Liver (tissue), 9 donors: ENCODE measurements around the gene RUBCN. TPM values are rescaled to one million over a fixed set of nuclear protein-coding genes. Genes with fewer than 3 reads are reported as not detected.
"Not testable (repeated sequence)": the region's sequence is repeated elsewhere in the genome, so short reads cannot be mapped to it uniquely, and the experiment has no call there.

Source experiments
- DNase-seq: peaks from one replicate; pipeline ENCODE4 v3.0.0-alpha.2; 2017; ENCODE audit warnings: low spot score
- H3K27ac ChIP-seq, 2 donors: one replicate each; pipeline ENCODE4 v1.7.0; 2013; ENCODE audit warnings: inconsistent platforms in 2 of 2, low read length in 2 of 2, control low read depth in 1 of 2, low read depth in 1 of 2, mild to moderate bottlenecking in 1 of 2
- H3K27me3 ChIP-seq, 4 donors: one replicate each; pipeline versions ENCODE4 v1.6.1 to v1.7.0; 2013; ENCODE audit warnings: low read length in 3 of 4, inconsistent platforms in 1 of 4, mild to moderate bottlenecking in 1 of 4, moderate library complexity in 1 of 4; ENCODE audit not compliant: control insufficient read depth in 4 of 4, insufficient read depth in 4 of 4
- H3K36me3 ChIP-seq, 4 donors: one replicate each; pipeline versions ENCODE4 v1.6.1 to v1.7.0; 2013; ENCODE audit warnings: low read length in 3 of 4, mild to moderate bottlenecking in 3 of 4, low read depth in 1 of 4, moderate library complexity in 1 of 4; ENCODE audit not compliant: control insufficient read depth in 4 of 4, insufficient read depth in 3 of 4
- H3K4me1 ChIP-seq, 4 donors: one replicate each; pipeline versions ENCODE4 v1.6.1 to v1.7.0; 2013; ENCODE audit warnings: low read length in 3 of 4, mild to moderate bottlenecking in 3 of 4, moderate library complexity in 1 of 4; ENCODE audit not compliant: control insufficient read depth in 4 of 4, insufficient read depth in 4 of 4
- H3K4me3 ChIP-seq, 3 donors: one replicate each; pipeline versions ENCODE4 v1.6.1 to v1.7.0; 2013; ENCODE audit warnings: low read length in 3 of 3, control low read depth in 1 of 3, low read depth in 1 of 3, mild to moderate bottlenecking in 1 of 3
- H3K9ac ChIP-seq, 2 donors: one replicate each; pipeline ENCODE4 v1.7.0; 2013; ENCODE audit warnings: low read length in 2 of 2, mild to moderate bottlenecking in 2 of 2, moderate library complexity in 2 of 2, control low read depth in 1 of 2, low read depth in 1 of 2
- H3K9me3 ChIP-seq, 4 donors: one replicate each; pipeline versions ENCODE4 v1.6.1 to v1.7.0; 2013; ENCODE audit warnings: low read length in 3 of 4; ENCODE audit not compliant: control insufficient read depth in 4 of 4
- FOXA1 ChIP-seq: IDR thresholded peaks from 2 replicates; pipeline ENCODE4 v1.6.1; 2016; ENCODE audit warnings: antibody characterized with exemption
- FOXA2 ChIP-seq: IDR thresholded peaks from 2 replicates; pipeline ENCODE4 v1.6.1; 2016; ENCODE audit warnings: antibody characterized with exemption
- GABPA ChIP-seq, 2 donors: IDR thresholded peaks in 1 of 2; conservative IDR thresholded peaks in 1 of 2; 2 replicates each; pipeline ENCODE4 v1.6.1; 2016; ENCODE audit warnings: antibody characterized with exemption in 2 of 2, mild to moderate bottlenecking in 1 of 2, moderate library complexity in 1 of 2
- HNF4A ChIP-seq, 2 donors: conservative IDR thresholded peaks; 2 replicates each; pipeline ENCODE4 v1.6.1; 2016; ENCODE audit warnings: antibody characterized with exemption in 2 of 2, mild to moderate bottlenecking in 2 of 2
- HNF4G ChIP-seq: IDR thresholded peaks from 2 replicates; pipeline ENCODE4 v1.6.1; 2016; ENCODE audit warnings: antibody characterized with exemption
- JUND ChIP-seq, 2 donors: IDR thresholded peaks; 2 replicates each; pipeline ENCODE4 v1.6.1; 2016; ENCODE audit warnings: antibody characterized with exemption in 2 of 2
- NR2F2 ChIP-seq: IDR thresholded peaks from 2 replicates; pipeline ENCODE4 v1.6.1; 2016; ENCODE audit warnings: antibody characterized with exemption
- RAD21 ChIP-seq, 2 donors: IDR thresholded peaks; 2 replicates each; pipeline ENCODE4 v1.6.1; 2016; ENCODE audit warnings: antibody characterized with exemption in 2 of 2, mild to moderate bottlenecking in 2 of 2
- SP1 ChIP-seq: IDR thresholded peaks from 2 replicates; pipeline ENCODE4 v1.6.1; 2018; ENCODE audit warnings: antibody characterized with exemption, mild to moderate bottlenecking
- TAF1 ChIP-seq: conservative IDR thresholded peaks from 2 replicates; pipeline ENCODE4 v1.6.1; 2016; ENCODE audit warnings: antibody characterized with exemption, mild to moderate bottlenecking
- YY1 ChIP-seq: IDR thresholded peaks from 2 replicates; pipeline ENCODE4 v1.6.1; 2016; ENCODE audit warnings: antibody characterized with exemption, mild to moderate bottlenecking
- WGBS: extraction: QIAGEN DNeasy Blood & Tissue Kit; methylation state at CpG from one replicate; pipeline ENCODE4 v1.1.7; 2013; 5-methylcytosine and 5-hydroxymethylcytosine counted together
- polyA plus RNA-seq, 2 donors: library from polyadenylated mRNA; stranded (reverse) in 1 of 2; unstranded in 1 of 2; fragments of 200-250 nt in 1 of 2; fragments of >200 nt in 1 of 2; fragmentation: Nextera tagmentation in 1 of 2; extraction: Ambion mirVana in 1 of 2; gene quantifications; one replicate each; pipeline versions ENCODE4 v1.2.1 to v1.2.3, GENCODE V29; 2013 to 2015
- total RNA-seq, 2 donors: library from RNA; depleted of rRNA; stranded (reverse); fragments of >200 nt; gene quantifications; one replicate each; pipeline ENCODE4 v1.2.3, GENCODE V29; 2014
- TF ChIP-seq, protein P1 (sequence below): IDR thresholded peaks from 2 replicates; pipeline ENCODE4 v1.6.1; 2016; ENCODE audit warnings: antibody characterized with exemption, mild to moderate bottlenecking
- TF ChIP-seq, protein P2 (sequence below): fragments of 150-350 bp; IDR thresholded peaks from 2 replicates; pipeline ENCODE4 v1.5.1; 2017; ENCODE audit warnings: improper control_type of control experiment, low read depth, low read length; ENCODE audit not compliant: missing input control
- TF ChIP-seq, protein P3 (sequence below): IDR thresholded peaks from 2 replicates; pipeline ENCODE4 v1.6.1; 2016; ENCODE audit warnings: antibody characterized with exemption
- TF ChIP-seq, protein P4 (sequence below): IDR thresholded peaks from 2 replicates; pipeline ENCODE4 v1.6.1; 2016; ENCODE audit warnings: antibody characterized with exemption
- TF ChIP-seq, protein P5 (sequence below): IDR thresholded peaks from 2 replicates; pipeline ENCODE4 v1.6.1; 2016; ENCODE audit warnings: antibody characterized with exemption
- donor health status: healthy.
- donor health status: healthy.
- donor health status: healthy.
- donor health status: healthy.
- donor health status: healthy.

Gene RUBCN
- total and polyA plus RNA-seq, 4 donors: 4.1 to 7.0 (median 4.7) TPM

DNA sequence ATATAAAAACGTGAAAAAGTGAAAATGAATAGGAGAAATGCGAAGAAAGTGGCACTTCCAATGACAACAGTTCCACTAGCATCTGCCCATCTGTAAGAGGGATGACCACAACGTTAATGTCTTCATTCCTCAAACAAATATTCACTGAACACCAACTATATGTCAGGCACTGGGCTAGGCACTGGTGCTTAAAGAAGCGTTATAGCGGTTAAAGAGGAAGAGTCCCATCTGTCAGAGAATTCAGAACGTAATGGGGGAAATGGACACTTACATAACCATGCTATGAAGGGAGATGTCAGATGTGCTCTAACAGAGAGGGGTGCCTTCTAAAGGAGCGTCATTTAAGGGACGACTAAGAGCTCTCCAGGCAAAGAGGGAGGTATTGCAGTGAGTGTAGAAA lies 8.2 kb downstream of the RUBCN start:
- no peak overlapping the region for H3K4me3 ChIP-seq
- TF ChIP-seq FOXA2 (no peak), JUND (IDR thresholded peaks at IDR 0.05) (no peak), TAF1 (no peak), SP1 (no peak), GABPA (IDR thresholded peaks at IDR 0.05 in 1 of 2, conservative IDR thresholded peaks at IDR 0.05 in 1 of 2) (no peak), HNF4A (conservative IDR thresholded peaks at IDR 0.05) (no peak)
- TF ChIP-seq, protein P1, sequence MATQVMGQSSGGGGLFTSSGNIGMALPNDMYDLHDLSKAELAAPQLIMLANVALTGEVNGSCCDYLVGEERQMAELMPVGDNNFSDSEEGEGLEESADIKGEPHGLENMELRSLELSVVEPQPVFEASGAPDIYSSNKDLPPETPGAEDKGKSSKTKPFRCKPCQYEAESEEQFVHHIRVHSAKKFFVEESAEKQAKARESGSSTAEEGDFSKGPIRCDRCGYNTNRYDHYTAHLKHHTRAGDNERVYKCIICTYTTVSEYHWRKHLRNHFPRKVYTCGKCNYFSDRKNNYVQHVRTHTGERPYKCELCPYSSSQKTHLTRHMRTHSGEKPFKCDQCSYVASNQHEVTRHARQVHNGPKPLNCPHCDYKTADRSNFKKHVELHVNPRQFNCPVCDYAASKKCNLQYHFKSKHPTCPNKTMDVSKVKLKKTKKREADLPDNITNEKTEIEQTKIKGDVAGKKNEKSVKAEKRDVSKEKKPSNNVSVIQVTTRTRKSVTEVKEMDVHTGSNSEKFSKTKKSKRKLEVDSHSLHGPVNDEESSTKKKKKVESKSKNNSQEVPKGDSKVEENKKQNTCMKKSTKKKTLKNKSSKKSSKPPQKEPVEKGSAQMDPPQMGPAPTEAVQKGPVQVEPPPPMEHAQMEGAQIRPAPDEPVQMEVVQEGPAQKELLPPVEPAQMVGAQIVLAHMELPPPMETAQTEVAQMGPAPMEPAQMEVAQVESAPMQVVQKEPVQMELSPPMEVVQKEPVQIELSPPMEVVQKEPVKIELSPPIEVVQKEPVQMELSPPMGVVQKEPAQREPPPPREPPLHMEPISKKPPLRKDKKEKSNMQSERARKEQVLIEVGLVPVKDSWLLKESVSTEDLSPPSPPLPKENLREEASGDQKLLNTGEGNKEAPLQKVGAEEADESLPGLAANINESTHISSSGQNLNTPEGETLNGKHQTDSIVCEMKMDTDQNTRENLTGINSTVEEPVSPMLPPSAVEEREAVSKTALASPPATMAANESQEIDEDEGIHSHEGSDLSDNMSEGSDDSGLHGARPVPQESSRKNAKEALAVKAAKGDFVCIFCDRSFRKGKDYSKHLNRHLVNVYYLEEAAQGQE: no peak
- TF ChIP-seq, protein P2, sequence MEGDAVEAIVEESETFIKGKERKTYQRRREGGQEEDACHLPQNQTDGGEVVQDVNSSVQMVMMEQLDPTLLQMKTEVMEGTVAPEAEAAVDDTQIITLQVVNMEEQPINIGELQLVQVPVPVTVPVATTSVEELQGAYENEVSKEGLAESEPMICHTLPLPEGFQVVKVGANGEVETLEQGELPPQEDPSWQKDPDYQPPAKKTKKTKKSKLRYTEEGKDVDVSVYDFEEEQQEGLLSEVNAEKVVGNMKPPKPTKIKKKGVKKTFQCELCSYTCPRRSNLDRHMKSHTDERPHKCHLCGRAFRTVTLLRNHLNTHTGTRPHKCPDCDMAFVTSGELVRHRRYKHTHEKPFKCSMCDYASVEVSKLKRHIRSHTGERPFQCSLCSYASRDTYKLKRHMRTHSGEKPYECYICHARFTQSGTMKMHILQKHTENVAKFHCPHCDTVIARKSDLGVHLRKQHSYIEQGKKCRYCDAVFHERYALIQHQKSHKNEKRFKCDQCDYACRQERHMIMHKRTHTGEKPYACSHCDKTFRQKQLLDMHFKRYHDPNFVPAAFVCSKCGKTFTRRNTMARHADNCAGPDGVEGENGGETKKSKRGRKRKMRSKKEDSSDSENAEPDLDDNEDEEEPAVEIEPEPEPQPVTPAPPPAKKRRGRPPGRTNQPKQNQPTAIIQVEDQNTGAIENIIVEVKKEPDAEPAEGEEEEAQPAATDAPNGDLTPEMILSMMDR: no peak
- TF ChIP-seq, protein P3, sequence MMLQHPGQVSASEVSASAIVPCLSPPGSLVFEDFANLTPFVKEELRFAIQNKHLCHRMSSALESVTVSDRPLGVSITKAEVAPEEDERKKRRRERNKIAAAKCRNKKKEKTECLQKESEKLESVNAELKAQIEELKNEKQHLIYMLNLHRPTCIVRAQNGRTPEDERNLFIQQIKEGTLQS: no peak
- H3K9me3 ChIP-seq: no peaks in the 10 kb centered on the region
- H3K9ac ChIP-seq: no peak overlapping the region
- no peak overlapping the region for H3K27ac ChIP-seq
- no peak for DNase-seq
- H3K27me3 ChIP-seq: no peaks in the 10 kb centered on the region
- H3K36me3 ChIP-seq: no peaks in the 10 kb centered on the region
- 85% methylated on average over 8 of the region's 8 CpGs for WGBS
- no peaks in the 10 kb centered on the region for H3K4me1 ChIP-seq

DNA sequence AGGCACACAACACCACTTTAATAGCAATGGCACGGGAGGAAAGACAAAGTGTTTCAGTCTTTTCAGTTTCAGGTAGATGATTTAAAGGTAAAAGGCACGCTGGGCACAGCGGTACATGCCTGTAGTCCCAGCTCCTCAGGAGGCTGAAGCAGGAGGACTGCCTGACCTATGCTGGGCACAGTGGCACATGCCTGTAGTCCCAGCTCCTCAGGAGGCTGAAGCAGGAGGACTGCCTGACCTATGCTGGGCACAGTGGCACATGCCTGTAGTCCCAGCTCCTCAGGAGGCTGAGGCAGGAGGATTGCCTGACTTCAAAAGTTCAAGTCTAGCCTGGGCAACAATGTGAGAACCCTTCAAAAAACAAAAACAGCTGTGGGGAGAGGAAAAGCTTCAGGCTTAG lies 8.8 kb downstream of the RUBCN start:
- H3K9me3 ChIP-seq, H3K9ac ChIP-seq, H3K36me3 ChIP-seq, H3K4me3 ChIP-seq, H3K27ac ChIP-seq, H3K27me3 ChIP-seq, DNase-seq, H3K4me1 ChIP-seq: not testable (repeated sequence)
- 96% methylated on average over 3 of the region's 3 CpGs for WGBS

DNA sequence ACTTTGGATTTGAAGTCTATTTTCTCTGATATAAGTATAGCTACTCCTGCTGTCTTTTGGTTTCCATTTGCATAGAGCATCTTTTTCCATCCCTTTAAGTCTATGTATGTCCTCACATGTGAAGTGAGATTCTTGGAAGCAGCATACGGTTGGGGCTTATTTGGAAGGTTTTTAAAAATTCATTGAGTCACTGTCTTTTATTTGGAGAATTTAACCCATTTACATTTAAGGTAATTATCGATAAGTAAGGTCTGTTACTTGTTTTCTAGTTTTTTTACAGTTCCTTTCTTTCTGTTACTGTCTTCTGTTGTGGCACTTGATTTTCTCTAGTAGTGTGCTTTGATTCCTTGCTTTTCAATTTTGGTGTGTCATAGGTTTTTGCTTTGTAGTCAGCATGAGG lies 14.0 kb downstream of the RUBCN start:
- no peak overlapping the region for H3K4me3 ChIP-seq
- no peaks in the 10 kb centered on the region for H3K27me3 ChIP-seq
- H3K9ac ChIP-seq: no peak overlapping the region
- no peak for DNase-seq
- H3K4me1 ChIP-seq: no peaks in the 10 kb centered on the region
- H3K27ac ChIP-seq: no peak overlapping the region
- H3K36me3 ChIP-seq: peaks cover 0 to under 1% (median 0%) of the 10 kb centered on the region in 4 donors
- 97% methylated on average over 2 of the region's 2 CpGs for WGBS
- H3K9me3 ChIP-seq: no peaks in the 10 kb centered on the region
- TF ChIP-seq, protein P4, sequence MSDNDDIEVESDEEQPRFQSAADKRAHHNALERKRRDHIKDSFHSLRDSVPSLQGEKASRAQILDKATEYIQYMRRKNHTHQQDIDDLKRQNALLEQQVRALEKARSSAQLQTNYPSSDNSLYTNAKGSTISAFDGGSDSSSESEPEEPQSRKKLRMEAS: no peak
- TF ChIP-seq HNF4A (conservative IDR thresholded peaks at IDR 0.05) (no peak), FOXA2 (no peak), YY1 (no peak), SP1 (no peak), HNF4G (no peak), TAF1 (no peak), NR2F2 (no peak), FOXA1 (no peak), RAD21 (IDR thresholded peaks at IDR 0.05) (no peak)
- TF ChIP-seq, protein P1: no peak
- TF ChIP-seq, protein P5, sequence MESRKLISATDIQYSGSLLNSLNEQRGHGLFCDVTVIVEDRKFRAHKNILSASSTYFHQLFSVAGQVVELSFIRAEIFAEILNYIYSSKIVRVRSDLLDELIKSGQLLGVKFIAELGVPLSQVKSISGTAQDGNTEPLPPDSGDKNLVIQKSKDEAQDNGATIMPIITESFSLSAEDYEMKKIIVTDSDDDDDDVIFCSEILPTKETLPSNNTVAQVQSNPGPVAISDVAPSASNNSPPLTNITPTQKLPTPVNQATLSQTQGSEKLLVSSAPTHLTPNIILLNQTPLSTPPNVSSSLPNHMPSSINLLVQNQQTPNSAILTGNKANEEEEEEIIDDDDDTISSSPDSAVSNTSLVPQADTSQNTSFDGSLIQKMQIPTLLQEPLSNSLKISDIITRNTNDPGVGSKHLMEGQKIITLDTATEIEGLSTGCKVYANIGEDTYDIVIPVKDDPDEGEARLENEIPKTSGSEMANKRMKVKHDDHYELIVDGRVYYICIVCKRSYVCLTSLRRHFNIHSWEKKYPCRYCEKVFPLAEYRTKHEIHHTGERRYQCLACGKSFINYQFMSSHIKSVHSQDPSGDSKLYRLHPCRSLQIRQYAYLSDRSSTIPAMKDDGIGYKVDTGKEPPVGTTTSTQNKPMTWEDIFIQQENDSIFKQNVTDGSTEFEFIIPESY: no peak
- TF ChIP-seq, protein P3: no peak
